AML-193 (cell line): Measurements from ENCODE around the gene TRPC4.

Experiments
- DNase-seq, 2 experiments: peaks; one replicate each; lab custom pipeline; 2025; lab: John Stamatoyannopoulos, UW

The TRPC4 gene

DNA sequence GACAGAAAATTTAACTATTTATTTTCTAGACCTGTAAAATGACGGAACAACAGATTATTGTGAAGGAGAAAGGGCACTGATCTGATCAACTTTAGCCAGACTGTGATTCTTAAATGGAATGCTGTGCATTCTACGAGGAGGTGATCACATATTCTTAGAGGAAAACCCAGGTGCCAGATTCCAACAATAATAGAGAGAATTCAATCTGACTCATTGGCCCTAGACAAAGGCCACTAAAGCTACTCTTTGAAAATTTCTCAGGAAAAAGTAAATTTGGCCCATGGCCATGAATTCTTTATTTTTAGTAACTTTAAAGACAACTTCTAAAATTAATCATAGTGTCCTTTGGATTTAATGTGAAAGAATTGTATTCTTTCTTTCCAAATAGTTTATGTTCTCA is 212.4 kb downstream of the TRPC4 start:
- no peak for DNase-seq

DNA sequence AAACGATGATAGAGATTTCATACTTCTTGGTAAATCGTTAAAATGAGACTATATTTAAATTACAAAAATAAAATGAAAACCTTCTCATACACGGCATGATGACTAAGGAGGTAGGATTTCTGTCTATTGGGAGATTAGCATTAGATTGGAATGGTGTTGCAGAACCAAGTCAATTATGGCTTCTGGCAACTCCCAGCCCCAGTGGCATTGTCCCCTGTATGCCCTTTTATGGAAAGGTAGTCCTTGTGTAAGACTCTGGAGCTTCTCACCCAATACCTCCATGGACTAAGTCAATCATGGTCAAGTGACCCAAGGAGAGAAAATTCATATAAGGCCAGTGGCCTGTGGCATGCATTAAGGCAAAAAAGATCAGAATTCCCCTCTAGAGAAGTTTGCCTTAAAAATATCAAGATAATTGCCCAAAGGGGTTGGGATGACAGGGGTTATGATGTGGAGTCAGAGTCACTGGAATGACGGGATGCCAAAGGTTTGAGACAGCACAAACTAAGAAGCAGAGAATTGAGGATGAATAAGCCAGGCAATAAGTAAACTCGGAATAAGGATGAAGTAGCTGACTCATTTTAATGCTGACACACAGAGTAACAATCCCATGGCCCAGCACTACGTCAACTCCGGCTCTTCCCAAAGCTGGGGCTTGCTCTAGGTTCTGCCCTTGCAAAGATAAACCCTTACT is 213.2 kb downstream of the TRPC4 start:
- DNase-seq: no peak

- DNase-seq: no peak
Observed at GRCh38 chr13:37652596-37652995, 217.0 kb downstream of the TRPC4 start.

GRCh38 chr13:37651891-37652290 is 217.7 kb downstream of the TRPC4 start:
- DNase-seq: no peak

- no peak for DNase-seq
Observed at GRCh38 chr13:37648609-37649008, 221.0 kb downstream of the TRPC4 start.

GRCh38 chr13:37647031-37647650 is 222.4 kb downstream of the TRPC4 start:
- no peak for DNase-seq

- DNase-seq: no peak
Observed at GRCh38 chr13:37646531-37646930, 223.0 kb downstream of the TRPC4 start.

GRCh38 chr13:37645181-37645740 is 224.3 kb downstream of the TRPC4 start:
- no peak for DNase-seq

DNA sequence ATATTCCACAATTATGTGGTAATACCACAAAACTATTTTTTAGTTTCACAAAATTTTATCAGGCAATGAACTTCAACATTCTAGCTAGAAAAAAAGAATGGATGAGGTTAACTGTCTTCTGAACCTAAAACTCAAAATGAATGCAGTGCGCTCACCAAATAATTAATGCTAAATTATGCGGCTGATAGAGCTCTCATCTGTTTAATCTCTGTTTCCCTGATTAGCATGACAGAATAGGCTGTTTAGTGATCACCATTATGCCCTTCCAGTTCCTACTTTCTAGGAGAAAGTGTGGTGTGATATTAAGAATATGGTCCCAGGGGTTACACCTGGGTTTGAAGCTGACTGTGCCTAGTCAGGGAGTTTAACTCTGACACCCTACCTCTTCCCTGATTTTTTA is 228.2 kb downstream of the TRPC4 start:
- no peak for DNase-seq

DNA sequence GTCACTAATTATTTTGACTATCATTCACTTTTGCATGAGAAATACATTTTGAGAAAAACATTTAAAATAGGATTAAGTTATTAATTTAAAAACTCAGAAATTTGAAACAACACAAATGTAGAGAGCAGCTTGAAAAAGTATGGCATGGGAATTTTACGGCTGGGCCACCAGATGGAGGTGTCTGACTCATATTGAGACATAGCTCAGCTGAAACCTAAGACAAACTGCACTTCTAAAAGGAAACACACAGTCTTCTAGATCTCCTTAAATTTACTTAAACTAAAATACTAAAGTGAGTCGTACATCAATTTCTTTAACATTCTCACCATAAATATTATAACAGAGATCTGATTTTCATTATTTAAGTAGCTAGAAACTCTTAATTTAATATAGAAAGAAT is 229.1 kb downstream of the TRPC4 start:
- no peak for DNase-seq

DNA sequence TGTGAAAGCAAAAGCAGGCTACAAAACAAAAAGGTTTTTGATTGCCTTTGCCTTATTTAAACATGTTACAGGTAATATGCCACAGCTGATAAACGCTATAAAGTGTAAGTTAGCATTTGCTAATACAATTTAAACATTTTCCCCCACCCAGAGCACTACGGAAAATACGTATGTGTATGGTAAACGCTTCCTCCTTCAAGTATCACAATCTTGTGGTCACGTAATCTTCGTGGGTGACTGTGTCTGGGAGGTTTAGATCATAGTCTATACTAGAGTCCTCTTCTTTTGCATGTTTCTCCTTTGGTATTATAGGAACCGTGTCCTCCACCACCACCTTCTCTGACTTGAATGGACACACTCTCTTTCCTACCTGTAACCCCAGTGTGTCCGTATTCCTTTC is 232.9 kb downstream of the TRPC4 start:
- DNase-seq: no peak

DNA sequence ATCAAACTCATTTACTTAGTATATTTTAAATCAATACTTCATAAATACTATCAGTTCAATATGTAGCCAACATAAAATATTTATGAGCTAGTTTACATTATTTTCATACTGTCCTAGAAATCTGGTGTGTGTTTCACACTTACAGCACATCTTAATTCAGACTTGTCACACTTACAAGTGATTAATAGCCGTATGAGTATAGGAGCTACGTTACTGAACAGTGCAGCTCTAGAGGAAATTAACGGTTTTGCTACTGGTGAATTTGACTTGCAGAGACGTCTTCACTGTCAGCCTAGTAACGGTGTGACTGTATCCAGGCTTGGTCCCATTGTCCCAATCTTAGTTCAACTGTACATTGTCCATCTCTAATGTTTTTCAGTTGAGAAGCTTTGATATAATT is 237.3 kb downstream of the TRPC4 start:
- no peak for DNase-seq

- DNase-seq: no peak
Observed at GRCh38 chr13:37627428-37627827, 242.1 kb downstream of the TRPC4 start.

- no peak for DNase-seq
Observed at GRCh38 chr13:37621811-37622361, 247.7 kb downstream of the TRPC4 start.

DNA sequence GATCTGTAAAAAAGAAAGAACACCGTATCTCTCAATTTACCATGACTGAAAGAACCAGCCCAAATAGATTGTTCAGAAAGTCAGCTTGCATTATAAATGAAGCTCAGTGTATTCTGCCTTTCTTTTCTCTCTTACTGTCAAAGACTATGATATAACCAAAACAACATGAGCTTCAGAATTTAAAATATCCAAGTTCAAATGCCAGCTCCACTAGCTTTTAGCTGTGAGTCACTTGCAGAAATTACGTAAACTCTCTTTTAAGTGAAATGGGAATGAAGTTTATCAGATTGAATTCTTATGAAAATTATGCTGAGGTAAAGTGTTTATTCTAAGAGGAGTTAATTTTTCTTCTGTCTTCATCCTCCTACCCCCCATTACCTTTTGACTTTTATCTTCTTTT is 251.0 kb downstream of the TRPC4 start:
- DNase-seq: no peak

GRCh38 chr13:37617173-37617572 is 252.4 kb downstream of the TRPC4 start:
- DNase-seq: no peak

- no peak for DNase-seq
Observed at GRCh38 chr13:37616131-37616530, 253.4 kb downstream of the TRPC4 start.

- DNase-seq: no peak
Observed at GRCh38 chr13:37615276-37615675, 254.3 kb downstream of the TRPC4 start.

- DNase-seq: no peak
Observed at GRCh38 chr13:37613638-37614037, 255.9 kb downstream of the TRPC4 start.

- no peak for DNase-seq
Observed at GRCh38 chr13:37613236-37613635, 256.3 kb downstream of the TRPC4 start.

- peak in 1 of 2 experiments; percentile 26 for DNase-seq
Observed at GRCh38 chr13:37608750-37609339, 260.7 kb downstream of the TRPC4 start.

- peak; percentile 38 to 49 for DNase-seq
Observed at GRCh38 chr13:37602733-37603381, 266.7 kb downstream of the TRPC4 start.
